T-helper 1 cell treated with Interleukin-12 subunit alpha and Interleukin-12 subunit beta and Interleukin-4 antibody, amounts not matched to agents 30 μg/mL and 1 μg/mL, for 36 hours (primary cell): ENCODE data around the gene GRIK3.

Experiments
- H3K27ac Mint-ChIP-seq: one replicate; pipeline ENCODE4 v1.8.0; 2021; ENCODE audit warnings: mild to moderate bottlenecking, mixed read lengths
- H3K27me3 Mint-ChIP-seq: one replicate; pipeline ENCODE4 v1.8.0; 2021; ENCODE audit warnings: low read depth, mixed read lengths
- H3K36me3 Mint-ChIP-seq: one replicate; pipeline ENCODE4 v1.8.0; 2021; ENCODE audit warnings: low read depth, mixed read lengths
- H3K4me1 Mint-ChIP-seq: one replicate; pipeline ENCODE4 v1.8.0; 2021; ENCODE audit warnings: low read depth, mixed read lengths
- H3K4me3 Mint-ChIP-seq: one replicate; pipeline ENCODE4 v1.8.0; 2021; ENCODE audit warnings: mild to moderate bottlenecking, moderate library complexity, mixed read lengths
- H3K9me3 Mint-ChIP-seq: one replicate; pipeline ENCODE4 v1.8.0; 2021; ENCODE audit warnings: mixed read lengths

The GRIK3 gene

GRCh38 chr1:36874271-36875060 lies 159.8 kb downstream of the GRIK3 start:
- no peaks in the 10 kb centered on the region for H3K4me1 Mint-ChIP-seq
- no peaks in the 10 kb centered on the region for H3K36me3 Mint-ChIP-seq
- no peaks in the 10 kb centered on the region for H3K9me3 Mint-ChIP-seq
- no peak overlapping the region for H3K4me3 Mint-ChIP-seq
- H3K27me3 Mint-ChIP-seq: peaks cover 9% of the 10 kb centered on the region
- no peak overlapping the region for H3K27ac Mint-ChIP-seq

GRCh38 chr1:36872858-36873257 lies 161.5 kb downstream of the GRIK3 start:
- H3K9me3 Mint-ChIP-seq: no peaks in the 10 kb centered on the region
- H3K27me3 Mint-ChIP-seq: peaks cover 9% of the 10 kb centered on the region
- no peak overlapping the region for H3K27ac Mint-ChIP-seq
- no peaks in the 10 kb centered on the region for H3K36me3 Mint-ChIP-seq
- H3K4me3 Mint-ChIP-seq: no peak overlapping the region
- H3K4me1 Mint-ChIP-seq: no peaks in the 10 kb centered on the region

- Mint-ChIP-seq H3K27me3 (peaks cover 3% of the 10 kb centered on the region), H3K9me3 (no peaks in the 10 kb centered on the region), H3K27ac (no peak overlapping the region), H3K4me3 (no peak overlapping the region), H3K36me3 (no peaks in the 10 kb centered on the region), H3K4me1 (no peaks in the 10 kb centered on the region)
Measured at GRCh38 chr1:36872126-36872754, 162.1 kb downstream of the GRIK3 start.

GRCh38 chr1:36871146-36871971 lies 163.0 kb downstream of the GRIK3 start:
- H3K27me3 Mint-ChIP-seq: no peaks in the 10 kb centered on the region
- H3K4me1 Mint-ChIP-seq: no peaks in the 10 kb centered on the region
- H3K27ac Mint-ChIP-seq: no peak overlapping the region
- no peaks in the 10 kb centered on the region for H3K36me3 Mint-ChIP-seq
- no peak overlapping the region for H3K4me3 Mint-ChIP-seq
- no peaks in the 10 kb centered on the region for H3K9me3 Mint-ChIP-seq

- no peaks in the 10 kb centered on the region for H3K36me3 Mint-ChIP-seq
- no peak overlapping the region for H3K4me3 Mint-ChIP-seq
- H3K27ac Mint-ChIP-seq: no peak overlapping the region
- no peaks in the 10 kb centered on the region for H3K9me3 Mint-ChIP-seq
- no peaks in the 10 kb centered on the region for H3K27me3 Mint-ChIP-seq
- H3K4me1 Mint-ChIP-seq: no peaks in the 10 kb centered on the region
Measured at GRCh38 chr1:36869826-36870225, 164.5 kb downstream of the GRIK3 start.

GRCh38 chr1:36869054-36869453 lies 165.3 kb downstream of the GRIK3 start:
- H3K9me3 Mint-ChIP-seq: no peaks in the 10 kb centered on the region
- H3K36me3 Mint-ChIP-seq: no peaks in the 10 kb centered on the region
- no peaks in the 10 kb centered on the region for H3K27me3 Mint-ChIP-seq
- no peak overlapping the region for H3K4me3 Mint-ChIP-seq
- no peaks in the 10 kb centered on the region for H3K4me1 Mint-ChIP-seq
- no peak overlapping the region for H3K27ac Mint-ChIP-seq

GRCh38 chr1:36867575-36867974 lies 166.7 kb downstream of the GRIK3 start:
- Mint-ChIP-seq H3K27ac (no peak overlapping the region), H3K9me3 (no peaks in the 10 kb centered on the region), H3K4me1 (no peaks in the 10 kb centered on the region), H3K36me3 (no peaks in the 10 kb centered on the region), H3K27me3 (no peaks in the 10 kb centered on the region), H3K4me3 (no peak overlapping the region)

GRCh38 chr1:36866169-36866814 lies 168.0 kb downstream of the GRIK3 start:
- H3K4me1 Mint-ChIP-seq: no peaks in the 10 kb centered on the region
- H3K27ac Mint-ChIP-seq: no peak overlapping the region
- no peak overlapping the region for H3K4me3 Mint-ChIP-seq
- no peaks in the 10 kb centered on the region for H3K36me3 Mint-ChIP-seq
- H3K27me3 Mint-ChIP-seq: no peaks in the 10 kb centered on the region
- H3K9me3 Mint-ChIP-seq: no peaks in the 10 kb centered on the region

GRCh38 chr1:36865602-36865900 lies 168.8 kb downstream of the GRIK3 start:
- H3K4me1 Mint-ChIP-seq: no peaks in the 10 kb centered on the region
- no peaks in the 10 kb centered on the region for H3K27me3 Mint-ChIP-seq
- no peaks in the 10 kb centered on the region for H3K9me3 Mint-ChIP-seq
- no peak overlapping the region for H3K4me3 Mint-ChIP-seq
- H3K27ac Mint-ChIP-seq: no peak overlapping the region
- no peaks in the 10 kb centered on the region for H3K36me3 Mint-ChIP-seq

GRCh38 chr1:36864823-36865601 lies 169.3 kb downstream of the GRIK3 start:
- Mint-ChIP-seq H3K36me3 (no peaks in the 10 kb centered on the region), H3K27me3 (no peaks in the 10 kb centered on the region), H3K4me3 (no peak overlapping the region), H3K9me3 (no peaks in the 10 kb centered on the region), H3K27ac (no peak overlapping the region), H3K4me1 (no peaks in the 10 kb centered on the region)

- Mint-ChIP-seq H3K36me3 (no peaks in the 10 kb centered on the region), H3K27me3 (no peaks in the 10 kb centered on the region), H3K9me3 (no peaks in the 10 kb centered on the region), H3K27ac (no peak overlapping the region), H3K4me1 (no peaks in the 10 kb centered on the region), H3K4me3 (no peak overlapping the region)
Measured at GRCh38 chr1:36864182-36864822, 170.0 kb downstream of the GRIK3 start.

GRCh38 chr1:36863500-36863899 lies 170.8 kb downstream of the GRIK3 start:
- Mint-ChIP-seq H3K4me1 (no peaks in the 10 kb centered on the region), H3K36me3 (no peaks in the 10 kb centered on the region), H3K27ac (no peak overlapping the region), H3K4me3 (no peak overlapping the region), H3K27me3 (no peaks in the 10 kb centered on the region), H3K9me3 (no peaks in the 10 kb centered on the region)

GRCh38 chr1:36863061-36863460 lies 171.3 kb downstream of the GRIK3 start:
- Mint-ChIP-seq H3K36me3 (no peaks in the 10 kb centered on the region), H3K4me3 (no peak overlapping the region), H3K27me3 (no peaks in the 10 kb centered on the region), H3K9me3 (no peaks in the 10 kb centered on the region), H3K4me1 (no peaks in the 10 kb centered on the region), H3K27ac (no peak overlapping the region)

GRCh38 chr1:36861375-36861774 lies 172.9 kb downstream of the GRIK3 start:
- Mint-ChIP-seq H3K9me3 (no peaks in the 10 kb centered on the region), H3K4me1 (no peaks in the 10 kb centered on the region), H3K27ac (no peak overlapping the region), H3K36me3 (no peaks in the 10 kb centered on the region), H3K27me3 (no peaks in the 10 kb centered on the region), H3K4me3 (no peak overlapping the region)
